ENCODE results near the gene TLCD4. TPM values are rescaled to one million over a fixed set of nuclear protein-coding genes. Genes with fewer than 3 reads are reported as not detected.

TLCD4 gene
- under 1 TPM; 0.19 to 0.25 TPM for total RNA-seq

- CTCF ChIA-PET: interaction anchor here (0.6 to 2.0 kb wide), 9 partner anchors 13 to 1372 kb away, joined by 3 to 6 read pairs (median 3); partner anchors contain the start of genes ALG14 and RWDD3
- Mint-ChIP-seq H3K36me3 (ENCODE audit: low read depth) (no peaks in the 10 kb centered on the region), H3K9me3 (ENCODE audit: low read depth) (no peaks in the 10 kb centered on the region), H3K4me3 (peak within 1 kb of the TSS; percentile 76), H3K27me3 (peaks cover 43% of the 10 kb centered on the region), H3K27ac (peak within 1 kb of the TSS; percentile 69), H3K4me1 (peaks cover 8% of the 10 kb centered on the region)
- intact Hi-C loops (cut with DNase I, micrococcal nuclease): loop anchor here (1.0 to 5.0 kb wide), 2 partner anchors 45 to 117 kb away; partner anchors contain the start of genes ALG14 (in 1 of the 2) and RWDD3 (in 1 of the 2)
- ATAC-seq (peak; percentile 68), DNase-seq (peak; percentile 49)
- POLR2A ChIA-PET: no interaction called here
These were observed at the start of gene TLCD4 for GRCh38 chr1:95117207-95118066. TSS of gene TLCD4 (plus strand) at chr1:95117355. CDS start at chr1:95143902, 26,547 bp downstream.

- CTCF ChIA-PET: no interaction called here
- POLR2A ChIA-PET: no interaction called here
- Mint-ChIP-seq H3K36me3 (ENCODE audit: low read depth) (peaks cover 19% of the 10 kb centered on the region), H3K27me3 (no peaks in the 10 kb centered on the region), H3K9me3 (ENCODE audit: low read depth) (no peaks in the 10 kb centered on the region), H3K4me3 (no peak overlapping the region), H3K4me1 (peaks cover 13% of the 10 kb centered on the region), H3K27ac (no peak overlapping the region)
- intact Hi-C loops (cut with DNase I, micrococcal nuclease): no loop called here
- DNase-seq: no peak
- no peak for ATAC-seq
These were observed 49.6 kb upstream of the TLCD4 start for GRCh38 chr1:95067568-95067967.

GRCh38 chr1:95068956-95069709 is 48.0 kb upstream of the TLCD4 start:
- intact Hi-C loops (cut with DNase I, micrococcal nuclease): no loop called here
- H3K4me3 Mint-ChIP-seq: no peak overlapping the region
- DNase-seq (no peak), ATAC-seq (no peak)
- no peak overlapping the region for H3K27ac Mint-ChIP-seq
- peaks cover 17% of the 10 kb centered on the region for H3K4me1 Mint-ChIP-seq
- no peaks in the 10 kb centered on the region for H3K9me3 Mint-ChIP-seq (ENCODE audit: low read depth)
- POLR2A ChIA-PET: no interaction called here
- peaks cover 10% of the 10 kb centered on the region for H3K36me3 Mint-ChIP-seq (ENCODE audit: low read depth)
- CTCF ChIA-PET: interaction anchor here (0.9 to 2.1 kb wide), 3 partner anchors 15 to 215 kb away, joined by 3 to 4 read pairs (median 3); no protein-coding TSS in a partner anchor
- no peaks in the 10 kb centered on the region for H3K27me3 Mint-ChIP-seq

GRCh38 chr1:95069710-95070093 is 47.5 kb upstream of the TLCD4 start:
- ChIA-PET CTCF (interaction anchor here (0.9 to 2.1 kb wide), 3 partner anchors 15 to 215 kb away, joined by 3 to 4 read pairs (median 3); no protein-coding TSS in a partner anchor), POLR2A (no interaction called here)
- DNase-seq (no peak), ATAC-seq (no peak)
- H3K4me1 Mint-ChIP-seq: peaks cover 17% of the 10 kb centered on the region
- H3K36me3 Mint-ChIP-seq (ENCODE audit: low read depth): peaks cover 6% of the 10 kb centered on the region
- H3K4me3 Mint-ChIP-seq: no peak overlapping the region
- no peaks in the 10 kb centered on the region for H3K9me3 Mint-ChIP-seq (ENCODE audit: low read depth)
- intact Hi-C loops (cut with DNase I, micrococcal nuclease): loop anchor here (5.0 to 10.0 kb wide), 3 partner anchors 48 to 1722 kb away; partner anchors contain the start of genes DR1 (in 1 of the 2), F3 (in 1 of the 2) and TLCD4 (in 1 of the 2)
- H3K27me3 Mint-ChIP-seq: no peaks in the 10 kb centered on the region
- H3K27ac Mint-ChIP-seq: no peak overlapping the region

GRCh38 chr1:95071539-95071938 is 45.6 kb upstream of the TLCD4 start:
- ChIA-PET POLR2A (no interaction called here), CTCF (interaction anchor here (1.3 kb wide), 1 partner anchor 217 kb away, joined by 3 read pairs; no protein-coding TSS in a partner anchor)
- Mint-ChIP-seq H3K9me3 (ENCODE audit: low read depth) (no peaks in the 10 kb centered on the region), H3K4me3 (peak overlapping the region; percentile 91), H3K4me1 (peaks cover 17% of the 10 kb centered on the region), H3K27ac (peak overlapping the region; percentile 98), H3K27me3 (no peaks in the 10 kb centered on the region), H3K36me3 (ENCODE audit: low read depth) (peaks cover 2% of the 10 kb centered on the region)
- no peak for ATAC-seq
- DNase-seq: peak; percentile 13
- intact Hi-C loops (cut with DNase I, micrococcal nuclease): loop anchor here (5.0 to 10.0 kb wide), 3 partner anchors 46 to 1724 kb away; partner anchors contain the start of genes DR1 (in 1 of the 2), F3 (in 1 of the 2) and TLCD4 (in 1 of the 2)

- DNase-seq: no peak
- peak overlapping the region; percentile 91 for H3K4me3 Mint-ChIP-seq
- peak overlapping the region; percentile 98 for H3K27ac Mint-ChIP-seq
- H3K36me3 Mint-ChIP-seq (ENCODE audit: low read depth): peaks cover 2% of the 10 kb centered on the region
- CTCF ChIA-PET: no interaction called here
- intact Hi-C loops (cut with DNase I, micrococcal nuclease): loop anchor here (1.0 to 10.0 kb wide), 7 partner anchors 45 to 1725 kb away; partner anchors contain the start of genes RWDD3 (in 2 of the 2), ABCD3 (in 1 of the 2), DR1 (in 1 of the 2) and F3 (in 1 of the 2)
- H3K27me3 Mint-ChIP-seq: peaks cover 2% of the 10 kb centered on the region
- POLR2A ChIA-PET: interaction anchor here (1.8 kb wide), 1 partner anchor 162 kb away, joined by 8 read pairs; the partner anchor contains the start of gene RWDD3
- no peaks in the 10 kb centered on the region for H3K9me3 Mint-ChIP-seq (ENCODE audit: low read depth)
- ATAC-seq: no peak
- H3K4me1 Mint-ChIP-seq: peaks cover 17% of the 10 kb centered on the region
These were observed 45.0 kb upstream of the TLCD4 start for GRCh38 chr1:95072117-95072516.

GRCh38 chr1:95072532-95073419 is 44.4 kb upstream of the TLCD4 start, which contains the start of gene ALG14:
TSS of gene ALG14 (minus strand) at chr1:95072951. CDS start at chr1:95072898, 53 bp downstream.
- POLR2A ChIA-PET: interaction anchor here (1.8 kb wide), 1 partner anchor 161 kb away, joined by 8 read pairs; the partner anchor contains the start of gene RWDD3
- peaks cover 2% of the 10 kb centered on the region for H3K27me3 Mint-ChIP-seq
- intact Hi-C loops (cut with DNase I, micrococcal nuclease): loop anchor here (1.0 to 10.0 kb wide), 8 partner anchors 44 to 1725 kb away; partner anchors contain the start of genes RWDD3 (in 2 of the 2), ABCD3 (in 1 of the 2), DR1 (in 1 of the 2) and F3 (in 1 of the 2)

GRCh38 chr1:95073446-95073845 is 43.7 kb upstream of the TLCD4 start:
- H3K4me3 Mint-ChIP-seq: peak overlapping the region; percentile 91
- H3K4me1 Mint-ChIP-seq: peaks cover 17% of the 10 kb centered on the region
- DNase-seq (no peak), ATAC-seq (no peak)
- CTCF ChIA-PET: interaction anchor here (0.8 to 1.6 kb wide), 7 partner anchors 10 to 689 kb away, joined by 3 to 8 read pairs (median 6); partner anchors contain the start of gene RWDD3
- intact Hi-C loops (cut with DNase I, micrococcal nuclease): loop anchor here (1.0 to 10.0 kb wide), 6 partner anchors 43 to 1726 kb away; partner anchors contain the start of genes ABCD3 (in 1 of the 2), DR1 (in 1 of the 2), F3 (in 1 of the 2) and RWDD3 (in 1 of the 2)
- H3K27ac Mint-ChIP-seq: peak overlapping the region; percentile 98
- POLR2A ChIA-PET: interaction anchor here (1.8 kb wide), 1 partner anchor 161 kb away, joined by 8 read pairs; the partner anchor contains the start of gene RWDD3
- H3K36me3 Mint-ChIP-seq (ENCODE audit: low read depth): peaks cover 2% of the 10 kb centered on the region
- peaks cover 2% of the 10 kb centered on the region for H3K27me3 Mint-ChIP-seq
- no peaks in the 10 kb centered on the region for H3K9me3 Mint-ChIP-seq (ENCODE audit: low read depth)

More at GRCh38 chr1:95072532-95073419, 44.4 kb upstream of the TLCD4 start, which contains the start of gene ALG14:
- Mint-ChIP-seq H3K27ac (peak within 1 kb of the TSS; percentile 98), H3K36me3 (ENCODE audit: low read depth) (peaks cover 2% of the 10 kb centered on the region), H3K9me3 (ENCODE audit: low read depth) (no peaks in the 10 kb centered on the region), H3K4me3 (peak within 1 kb of the TSS; percentile 91), H3K4me1 (peaks cover 17% of the 10 kb centered on the region)
- CTCF ChIA-PET: interaction anchor here (0.8 to 1.6 kb wide), 7 partner anchors 11 to 689 kb away, joined by 3 to 8 read pairs (median 6); partner anchors contain the start of gene RWDD3
- ATAC-seq (peak; percentile 97), DNase-seq (peak; percentile 95)

- ATAC-seq (no peak), DNase-seq (no peak)
- POLR2A ChIA-PET: interaction anchor here (0.7 kb wide), 1 partner anchor 839 kb away, joined by 3 read pairs; the partner anchor contains the start of gene ARHGAP29
- Mint-ChIP-seq H3K36me3 (ENCODE audit: low read depth) (peaks cover 2% of the 10 kb centered on the region), H3K9me3 (ENCODE audit: low read depth) (no peaks in the 10 kb centered on the region), H3K27me3 (peaks cover 2% of the 10 kb centered on the region), H3K4me1 (peaks cover 15% of the 10 kb centered on the region), H3K27ac (no peak overlapping the region), H3K4me3 (no peak overlapping the region)
- CTCF ChIA-PET: interaction anchor here (2.7 kb wide), 1 partner anchor 9 kb away, joined by 12 read pairs; no protein-coding TSS in a partner anchor
- intact Hi-C loops (cut with DNase I, micrococcal nuclease): loop anchor here in 1 of 2 experiments (10.0 kb wide), 1 partner anchor 531 kb away; the partner anchor contains the start of gene F3
These were observed 41.1 kb upstream of the TLCD4 start for GRCh38 chr1:95076034-95076433.

All from activated CD4-positive, alpha-beta T cell treated with anti-CD3 and anti-CD28 coated beads for 36 hours (primary cell).